NT2/D1 (cell line): ENCODE results near the gene FXYD3.

Experiments used
- SUZ12 ChIP-seq: IDR thresholded peaks from 2 replicates; pipeline ENCODE4 v1.6.1; 2011; ENCODE audit not compliant: insufficient read length, insufficient read depth; ENCODE audit errors: extremely low read depth
- YY1 ChIP-seq: IDR thresholded peaks from 2 replicates; pipeline ENCODE4 v1.6.1; 2011; ENCODE audit not compliant: insufficient read length, insufficient read depth
- ZNF274 ChIP-seq: IDR thresholded peaks from 2 replicates; pipeline ENCODE4 v1.6.1; 2011; ENCODE audit warnings: mild to moderate bottlenecking, low read depth, low read length

GRCh38 chr19:35108730-35109129 lies 6.9 kb upstream of the FXYD3 start:
- no peak for TF ChIP-seq YY1
- no peak for TF ChIP-seq ZNF274
- TF ChIP-seq SUZ12 = no peak
